Vagina (tissue), 2 donors: ENCODE results near the gene NSUN6.

ENCODE experiments used
- CTCF ChIP-seq, 3 experiments: fragments of 450-650 bp in 2 of 3; fragments of 200-600 bp in 1 of 3; sonication (generic) in 1 of 3; IDR thresholded peaks; one replicate each; pipeline ENCODE4 v1.5.1; 2017 to 2019; ENCODE audit warnings: antibody characterized with exemption in 3 of 3, mild to moderate bottlenecking in 2 of 3, moderate library complexity in 2 of 3
- POLR2A ChIP-seq, 2 donors: fragments of 450-650 bp; IDR thresholded peaks; one replicate each; pipeline ENCODE4 v1.6.1; 2017; ENCODE audit warnings: antibody characterized with exemption in 2 of 2, mild to moderate bottlenecking in 2 of 2, moderate library complexity in 2 of 2
- POLR2AphosphoS5 ChIP-seq, 2 donors: sonication (generic); formaldehyde crosslinking; IDR thresholded peaks; one replicate each; pipeline ENCODE4 v1.9.0; 2017; ENCODE audit warnings: antibody characterized with exemption in 2 of 2, mild to moderate bottlenecking in 2 of 2, low read depth in 1 of 2; ENCODE audit not compliant: insufficient read depth in 1 of 2

GRCh38 chr10:18542832-18543231 is 108.6 kb downstream of the NSUN6 start:
- TF ChIP-seq CTCF (IDR thresholded peaks at IDR 0.05) (no peak), POLR2A (IDR thresholded peaks at IDR 0.05) (no peak), POLR2AphosphoS5 (IDR thresholded peaks at IDR 0.05; ENCODE audit: insufficient read depth in 1 of 2, low read depth in 1 of 2) (no peak)
